A549 (cell line): ENCODE measurements around the gene CCDC60. TPM values are rescaled to one million over a fixed set of nuclear protein-coding genes. Genes with fewer than 3 reads are reported as not detected.

Experiments
- ATAC-seq, 2 experiments: fragments of 200-7000 bp in 1 of 2; fragments of >200 bp in 1 of 2; cut with Nextera tagmentation in 1 of 2; cut with Tn5 transposase in 1 of 2; 3 replicates each; pipeline versions ENCODE4 v1.8.0 to v1.9.1; 2018 to 2020; ENCODE audit warnings: mild to moderate bottlenecking in 1 of 2, moderate library complexity in 1 of 2
- CTCF ChIA-PET: fragments of 300-600 bp; sonication (Branson Sonifier 250); formaldehyde crosslinking; extraction: SDS; loops from one replicate; lab custom pipeline; 2021; ENCODE audit warnings: antibody characterized with exemption, inconsistent platforms; lab: Yijun Ruan, JAX
- POLR2A ChIA-PET: fragments of 350-600 bp; formaldehyde crosslinking; extraction: SDS; loops from one replicate; lab custom pipeline; 2021; ENCODE audit warnings: antibody characterized with exemption, inconsistent platforms; lab: Yijun Ruan, JAX
- DNase-seq, 2 experiments: peaks; one replicate each; pipeline versions ENCODE4 v3.0.0 to v3.0.0-alpha.2; 2011 to 2016; ENCODE audit warnings: low read depth in 1 of 2, low spot score in 1 of 2
- FAIRE-seq: peaks from 2 replicates; lab custom pipeline; 2011; peaks lifted over from hg19 to GRCh38; lab: Jason Lieb, UNC
- H3K27ac ChIP-seq, 2 experiments: fragments of >200 bp; sonication (Bioruptor Twin); formaldehyde crosslinking; 3 replicates each; pipeline ENCODE4 v1.5.1; 2016 to 2017
- H3K4me1 ChIP-seq: fragments of >200 bp; sonication (Bioruptor Twin); formaldehyde crosslinking; 3 replicates; pipeline ENCODE4 v1.6.1; 2016
- H3K4me2 ChIP-seq: fragments of >200 bp; sonication (Bioruptor Twin); formaldehyde crosslinking; 3 replicates; pipeline ENCODE4 v1.6.1; 2016
- H3K4me3 ChIP-seq: fragments of >200 bp; sonication (Bioruptor Twin); formaldehyde crosslinking; 3 replicates; pipeline ENCODE4 v1.5.1; 2016
- H3K9me3 ChIP-seq: fragments of >200 bp; sonication (Bioruptor Twin); formaldehyde crosslinking; 3 replicates; pipeline ENCODE4 v1.6.1; 2016
- BHLHE40 ChIP-seq: IDR thresholded peaks from 2 replicates; pipeline ENCODE4 v1.6.1; 2012; ENCODE audit warnings: low read depth, low read length, inconsistent platforms
- CBX8 ChIP-seq: fragments of 200-600 bp; sonication (generic); IDR thresholded peaks from 2 replicates; pipeline ENCODE4 v1.6.1; 2016
- EP300 ChIP-seq, 2 experiments: fragments of >200 bp; sonication (Bioruptor Twin); formaldehyde crosslinking; IDR thresholded peaks; 2 replicates in 1 of 2; 3 replicates in 1 of 2; pipeline ENCODE4 v1.6.1; 2016 to 2017
- FOXS1 ChIP-seq: fragments of 250-450 bp; sonication (Bioruptor Pico); IDR thresholded peaks from 2 replicates; pipeline ENCODE4 v1.5.0; 2020; ENCODE audit warnings: mild to moderate bottlenecking, moderate library complexity
- GATA3 ChIP-seq: IDR thresholded peaks from 2 replicates; pipeline ENCODE4 v1.6.1; 2012; ENCODE audit warnings: borderline replicate concordance
- JUN ChIP-seq, 2 experiments: fragments of >200 bp; sonication (Bioruptor Twin); formaldehyde crosslinking; IDR thresholded peaks; 2 replicates in 1 of 2; 3 replicates in 1 of 2; pipeline ENCODE4 v1.6.1; 2016 to 2017
- MAFK ChIP-seq: fragments of 450-650 bp; IDR thresholded peaks from 2 replicates; pipeline ENCODE4 v1.6.1; 2014; ENCODE audit not compliant: partially characterized antibody
- NFE2L2 ChIP-seq: fragments of 150-350 bp; conservative IDR thresholded peaks from 2 replicates; pipeline ENCODE4 v1.6.1; 2014; ENCODE audit warnings: low read length
- POLR2A ChIP-seq: IDR thresholded peaks from 2 replicates; pipeline ENCODE4 v1.6.1; 2012; ENCODE audit warnings: mild to moderate bottlenecking, low read length
- POLR2AphosphoS2 ChIP-seq: conservative IDR thresholded peaks from 2 replicates; pipeline ENCODE4 v1.6.1; 2012; ENCODE audit warnings: low read length, improper control_type of control experiment, inconsistent platforms
- RFX5 ChIP-seq: fragments of 450-650 bp; IDR thresholded peaks from 2 replicates; pipeline ENCODE4 v1.7.1; 2014; ENCODE audit warnings: antibody characterized with exemption, mild to moderate bottlenecking, moderate library complexity
- TFCP2L1 ChIP-seq: fragments of 250-450 bp; sonication (Bioruptor Pico); IDR thresholded peaks from 2 replicates; pipeline ENCODE4 v1.5.0; 2021; ENCODE audit warnings: mild to moderate bottlenecking
- TP53 ChIP-seq: fragments of 250-450 bp; sonication (Bioruptor Pico); IDR thresholded peaks from 2 replicates; pipeline ENCODE4 v1.5.0; 2021; ENCODE audit warnings: mild to moderate bottlenecking, moderate library complexity
- ZNF302 ChIP-seq: fragments of 250-450 bp; sonication (Bioruptor Pico); IDR thresholded peaks from 2 replicates; pipeline ENCODE4 v1.9.0; 2021; ENCODE audit warnings: inconsistent platforms, mild to moderate bottlenecking, moderate library complexity
- WGBS: methylation state at CpG from one replicate; pipeline ENCODE4 v1.1.6; 2017; ENCODE audit errors: missing lambda C conversion rate; 5-methylcytosine and 5-hydroxymethylcytosine counted together
- polyA plus RNA-seq, 4 experiments: library from polyadenylated mRNA; depleted of rRNA in 3 of 4; stranded (reverse); fragments of >200 nt; fragmentation: RNase III in 1 of 4; extraction: RNeasy Plus Mini Kit Qiagen cat#74134 plus additional on column Dnase treatment in 1 of 4; gene quantifications; 2 replicates in 3 of 4; 3 replicates in 1 of 4; pipeline ENCODE4 v1.2.3, GENCODE V29; 2011 to 2017
- TF ChIP-seq, protein P1 (sequence below): fragments of 200-600 bp; sonication (generic); IDR thresholded peaks from 2 replicates; pipeline ENCODE4 v1.6.1; 2016; ENCODE audit warnings: antibody characterized with exemption, mild to moderate bottlenecking, moderate library complexity
- TF ChIP-seq, protein P2 (sequence below): IDR thresholded peaks from 2 replicates; pipeline ENCODE4 v1.6.1; 2012; ENCODE audit warnings: low read depth, borderline replicate concordance
- TF ChIP-seq, protein P3 (sequence below): fragments of >200 bp; sonication (Bioruptor Twin); formaldehyde crosslinking; IDR thresholded peaks from 2 replicates; pipeline ENCODE4 v1.6.1; 2016
- TF ChIP-seq, protein P4 (sequence below): fragments of >200 bp; sonication (Bioruptor Twin); formaldehyde crosslinking; IDR thresholded peaks from 3 replicates; pipeline ENCODE4 v1.6.1; 2016
- TF ChIP-seq, protein P5 (sequence below): fragments of >200 bp; sonication (Bioruptor Twin); formaldehyde crosslinking; IDR thresholded peaks from 3 replicates; pipeline ENCODE4 v1.5.1; 2016

Gene CCDC60
- polyA plus RNA-seq, 2 of the 4 experiments (the other 2 are of a cell fraction) = 0.09 TPM; not detected in 1

DNA sequence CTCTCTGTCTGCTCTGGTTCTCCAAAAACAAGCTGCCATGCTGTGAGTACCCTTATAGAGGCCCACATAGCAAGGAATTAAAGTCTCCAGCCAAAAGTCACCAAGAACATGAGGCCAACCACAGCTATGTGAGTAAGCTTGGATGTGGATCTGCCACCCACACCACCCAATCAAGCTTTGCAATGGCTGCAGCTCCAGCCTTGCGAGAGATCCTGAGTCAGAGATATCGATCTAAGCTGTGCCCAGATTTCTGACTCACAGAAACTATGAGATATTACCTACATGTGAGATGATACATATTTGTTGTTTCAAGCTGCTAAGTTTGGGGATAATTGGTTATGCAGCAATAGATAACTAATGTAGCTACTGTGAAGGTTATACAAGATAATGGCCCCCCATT lies 243.6 kb downstream of the CCDC60 start:
- Histone ChIP-seq H3K4me1 (no peaks in the 10 kb centered on the region), H3K4me2 (no peak overlapping the region), H3K27ac (no peak overlapping the region), H3K9me3 (no peaks in the 10 kb centered on the region), H3K4me3 (no peak overlapping the region)
- POLR2A ChIA-PET = no interaction called here
- WGBS = 5% methylated on average over 2 of the region's 2 CpGs
- DNase-seq (no peak), ATAC-seq (no peak), FAIRE-seq (no peak)
- TF ChIP-seq POLR2AphosphoS2 (no peak), ZNF302 (CRISPR knock-in tag) (no peak), CBX8 (no peak), FOXS1 (CRISPR knock-in tag) (no peak)
- TF ChIP-seq, protein P1, sequence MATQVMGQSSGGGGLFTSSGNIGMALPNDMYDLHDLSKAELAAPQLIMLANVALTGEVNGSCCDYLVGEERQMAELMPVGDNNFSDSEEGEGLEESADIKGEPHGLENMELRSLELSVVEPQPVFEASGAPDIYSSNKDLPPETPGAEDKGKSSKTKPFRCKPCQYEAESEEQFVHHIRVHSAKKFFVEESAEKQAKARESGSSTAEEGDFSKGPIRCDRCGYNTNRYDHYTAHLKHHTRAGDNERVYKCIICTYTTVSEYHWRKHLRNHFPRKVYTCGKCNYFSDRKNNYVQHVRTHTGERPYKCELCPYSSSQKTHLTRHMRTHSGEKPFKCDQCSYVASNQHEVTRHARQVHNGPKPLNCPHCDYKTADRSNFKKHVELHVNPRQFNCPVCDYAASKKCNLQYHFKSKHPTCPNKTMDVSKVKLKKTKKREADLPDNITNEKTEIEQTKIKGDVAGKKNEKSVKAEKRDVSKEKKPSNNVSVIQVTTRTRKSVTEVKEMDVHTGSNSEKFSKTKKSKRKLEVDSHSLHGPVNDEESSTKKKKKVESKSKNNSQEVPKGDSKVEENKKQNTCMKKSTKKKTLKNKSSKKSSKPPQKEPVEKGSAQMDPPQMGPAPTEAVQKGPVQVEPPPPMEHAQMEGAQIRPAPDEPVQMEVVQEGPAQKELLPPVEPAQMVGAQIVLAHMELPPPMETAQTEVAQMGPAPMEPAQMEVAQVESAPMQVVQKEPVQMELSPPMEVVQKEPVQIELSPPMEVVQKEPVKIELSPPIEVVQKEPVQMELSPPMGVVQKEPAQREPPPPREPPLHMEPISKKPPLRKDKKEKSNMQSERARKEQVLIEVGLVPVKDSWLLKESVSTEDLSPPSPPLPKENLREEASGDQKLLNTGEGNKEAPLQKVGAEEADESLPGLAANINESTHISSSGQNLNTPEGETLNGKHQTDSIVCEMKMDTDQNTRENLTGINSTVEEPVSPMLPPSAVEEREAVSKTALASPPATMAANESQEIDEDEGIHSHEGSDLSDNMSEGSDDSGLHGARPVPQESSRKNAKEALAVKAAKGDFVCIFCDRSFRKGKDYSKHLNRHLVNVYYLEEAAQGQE = no peak
- CTCF ChIA-PET = interaction anchor here (1.3 kb wide), 1 partner anchor 71 kb away, joined by 3 read pairs; no protein-coding TSS in a partner anchor

DNA sequence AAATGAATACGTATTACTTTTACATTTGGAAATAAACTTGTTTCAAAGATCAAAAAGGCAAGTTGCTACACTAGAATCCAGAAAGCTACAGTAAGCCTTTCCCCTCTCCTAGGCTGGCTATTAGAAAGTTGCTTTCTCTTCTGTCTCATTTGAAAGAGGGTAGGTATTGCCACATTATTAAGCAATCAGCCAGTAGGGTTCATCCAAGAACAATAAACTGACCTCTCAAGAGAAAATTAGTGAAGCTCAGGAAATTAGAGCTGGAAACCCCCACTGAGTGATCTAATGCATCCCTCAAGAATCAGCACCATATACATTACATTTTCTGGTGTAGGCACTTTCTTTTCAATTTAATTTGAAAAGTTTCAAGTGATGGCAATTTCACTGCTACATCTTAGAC lies 254.6 kb downstream of the CCDC60 start:
- ATAC-seq = no peak

DNA sequence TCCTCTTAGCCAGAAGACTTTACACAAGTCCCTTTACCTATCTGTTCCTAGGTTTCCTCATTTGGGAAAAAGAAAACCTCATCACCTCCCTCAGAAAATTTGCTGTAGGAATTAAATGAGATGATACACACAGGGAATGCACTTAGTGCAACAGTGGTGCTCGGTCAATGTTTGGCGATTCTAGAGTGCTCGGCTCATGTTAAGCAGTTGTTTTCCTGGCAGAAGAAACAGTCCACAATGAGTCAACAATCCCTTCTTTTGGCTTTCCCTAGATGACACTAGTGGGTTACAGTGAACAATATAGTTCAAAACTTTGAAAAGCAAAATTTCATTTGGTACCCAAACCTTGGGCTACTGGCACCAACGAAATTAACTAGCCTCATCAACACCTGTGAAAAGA lies 255.1 kb downstream of the CCDC60 start:
- ATAC-seq (no peak), DNase-seq (no peak), FAIRE-seq (no peak)
- Histone ChIP-seq H3K4me3 (no peak overlapping the region), H3K9me3 (no peaks in the 10 kb centered on the region), H3K27ac (no peak overlapping the region), H3K4me2 (no peak overlapping the region), H3K4me1 (no peaks in the 10 kb centered on the region)
- 27% methylated on average over 4 of the region's 4 CpGs for WGBS
- TF ChIP-seq EP300 (IDR thresholded peaks at IDR 0.05) (no peak), TP53 (no peak), RFX5 (no peak), TFCP2L1 (CRISPR knock-in tag) (no peak), BHLHE40 (no peak), ZNF302 (CRISPR knock-in tag) (no peak), NFE2L2 (no peak), MAFK (no peak), JUN (IDR thresholded peaks at IDR 0.05) (no peak), POLR2A (no peak)
- TF ChIP-seq, protein P2, sequence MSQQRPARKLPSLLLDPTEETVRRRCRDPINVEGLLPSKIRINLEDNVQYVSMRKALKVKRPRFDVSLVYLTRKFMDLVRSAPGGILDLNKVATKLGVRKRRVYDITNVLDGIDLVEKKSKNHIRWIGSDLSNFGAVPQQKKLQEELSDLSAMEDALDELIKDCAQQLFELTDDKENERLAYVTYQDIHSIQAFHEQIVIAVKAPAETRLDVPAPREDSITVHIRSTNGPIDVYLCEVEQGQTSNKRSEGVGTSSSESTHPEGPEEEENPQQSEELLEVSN = no peak
- TF ChIP-seq, protein P3, sequence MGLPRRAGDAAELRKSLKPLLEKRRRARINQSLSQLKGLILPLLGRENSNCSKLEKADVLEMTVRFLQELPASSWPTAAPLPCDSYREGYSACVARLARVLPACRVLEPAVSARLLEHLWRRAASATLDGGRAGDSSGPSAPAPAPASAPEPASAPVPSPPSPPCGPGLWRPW = no peak
- TF ChIP-seq, protein P4, sequence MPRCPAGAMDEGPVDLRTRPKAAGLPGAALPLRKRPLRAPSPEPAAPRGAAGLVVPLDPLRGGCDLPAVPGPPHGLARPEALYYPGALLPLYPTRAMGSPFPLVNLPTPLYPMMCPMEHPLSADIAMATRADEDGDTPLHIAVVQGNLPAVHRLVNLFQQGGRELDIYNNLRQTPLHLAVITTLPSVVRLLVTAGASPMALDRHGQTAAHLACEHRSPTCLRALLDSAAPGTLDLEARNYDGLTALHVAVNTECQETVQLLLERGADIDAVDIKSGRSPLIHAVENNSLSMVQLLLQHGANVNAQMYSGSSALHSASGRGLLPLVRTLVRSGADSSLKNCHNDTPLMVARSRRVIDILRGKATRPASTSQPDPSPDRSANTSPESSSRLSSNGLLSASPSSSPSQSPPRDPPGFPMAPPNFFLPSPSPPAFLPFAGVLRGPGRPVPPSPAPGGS = no peak
- TF ChIP-seq, protein P5, sequence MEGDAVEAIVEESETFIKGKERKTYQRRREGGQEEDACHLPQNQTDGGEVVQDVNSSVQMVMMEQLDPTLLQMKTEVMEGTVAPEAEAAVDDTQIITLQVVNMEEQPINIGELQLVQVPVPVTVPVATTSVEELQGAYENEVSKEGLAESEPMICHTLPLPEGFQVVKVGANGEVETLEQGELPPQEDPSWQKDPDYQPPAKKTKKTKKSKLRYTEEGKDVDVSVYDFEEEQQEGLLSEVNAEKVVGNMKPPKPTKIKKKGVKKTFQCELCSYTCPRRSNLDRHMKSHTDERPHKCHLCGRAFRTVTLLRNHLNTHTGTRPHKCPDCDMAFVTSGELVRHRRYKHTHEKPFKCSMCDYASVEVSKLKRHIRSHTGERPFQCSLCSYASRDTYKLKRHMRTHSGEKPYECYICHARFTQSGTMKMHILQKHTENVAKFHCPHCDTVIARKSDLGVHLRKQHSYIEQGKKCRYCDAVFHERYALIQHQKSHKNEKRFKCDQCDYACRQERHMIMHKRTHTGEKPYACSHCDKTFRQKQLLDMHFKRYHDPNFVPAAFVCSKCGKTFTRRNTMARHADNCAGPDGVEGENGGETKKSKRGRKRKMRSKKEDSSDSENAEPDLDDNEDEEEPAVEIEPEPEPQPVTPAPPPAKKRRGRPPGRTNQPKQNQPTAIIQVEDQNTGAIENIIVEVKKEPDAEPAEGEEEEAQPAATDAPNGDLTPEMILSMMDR = no peak
- ChIA-PET CTCF (no interaction called here), POLR2A (no interaction called here)

More for the DNA sequence above, 254.6 kb downstream of the CCDC60 start:
- H3K4me2 ChIP-seq = no peak overlapping the region
- no peak for TF ChIP-seq GATA3
- TF ChIP-seq, all 56 proteins: peak for 0
- FAIRE-seq (no peak), DNase-seq (no peak)
- no peaks in the 10 kb centered on the region for H3K9me3 ChIP-seq
- WGBS = 0% methylated on average over 1 of the region's 1 CpG
- no peak overlapping the region for H3K4me3 ChIP-seq
- POLR2A ChIA-PET = no interaction called here
- CTCF ChIA-PET = no interaction called here
- H3K4me1 ChIP-seq = no peaks in the 10 kb centered on the region
- H3K27ac ChIP-seq = no peak overlapping the region

Other genes starting within 250 kb of the CCDC60 start
- gene HSPB8, start 155.8 kb upstream of the CCDC60 start, polyA plus RNA-seq (2011; rRNA removed) = 7.2 and 7.8 TPM in 2 replicates
- gene HSPB8, start 155.8 kb upstream of the CCDC60 start, polyA plus RNA-seq (2017; fragmentation: RNase III; extraction: RNeasy Plus Mini Kit Qiagen cat#74134 plus additional on column Dnase treatment) = 7.6 to 9.6 TPM (median 7.9 TPM) in 3 replicates